ENCODE data around the gene TAF7L. TPM values are rescaled to one million over a fixed set of nuclear protein-coding genes. Genes with fewer than 3 reads are reported as not detected.
A peak's percentile ranks its signal among the peaks of the same experiment; 100 is the strongest.

The TAF7L gene
- total and polyA plus RNA-seq, 8 donors, result 0.13 to 2.0 TPM; not detected in 6

- TF ChIP-seq POLR2AphosphoS5 (IDR thresholded peaks at IDR 0.05), result no peak
- TF ChIP-seq EP300 (IDR thresholded peaks at IDR 0.05), result no peak
- H3K27me3 ChIP-seq, result peaks cover 0 to 5% (median 0%) of the 10 kb centered on the region in 3 donors
- DNase-seq, result no peak
- intact Hi-C loops (cut with DNase I; ENCODE audit: low total_unique reads), result no loop called here
- H3K4me3 ChIP-seq, result no peak overlapping the region
- no peak overlapping the region for H3K27ac ChIP-seq
- no peaks in the 10 kb centered on the region for H3K36me3 ChIP-seq
- H3K4me1 ChIP-seq, result no peaks in the 10 kb centered on the region
- 29 to 78% (median 56%) methylated on average over 2 of the region's 2 CpGs for WGBS, 5 donors
- no peaks in the 10 kb centered on the region for H3K9me3 ChIP-seq
These were observed 27.4 kb downstream of the TAF7L start for GRCh38 chrX:101263766-101264165.

DNA sequence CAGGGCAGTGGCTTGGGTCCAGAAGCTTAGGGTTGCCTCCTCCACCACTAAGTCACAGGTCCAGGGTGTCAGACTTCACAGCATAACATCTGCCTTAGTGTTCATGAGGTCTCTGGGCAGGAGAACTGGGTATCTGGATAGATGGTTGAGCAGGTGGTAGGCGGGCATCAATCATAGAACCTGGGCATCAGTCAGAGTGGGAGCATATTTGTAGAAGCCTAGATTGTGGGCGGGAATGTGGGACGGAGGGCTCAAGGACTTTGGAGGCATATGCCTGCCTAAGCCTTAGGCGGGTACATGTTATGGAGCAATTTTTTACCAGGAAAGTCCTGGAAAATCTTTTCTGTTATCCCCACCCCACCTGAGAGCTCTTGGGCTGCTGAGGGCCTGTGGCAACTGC is 28.5 kb downstream of the TAF7L start:
- Histone ChIP-seq H3K27me3 (peaks cover 0 to 5% (median 0%) of the 10 kb centered on the region in 3 donors), H3K4me3 (no peak overlapping the region), H3K9me3 (no peaks in the 10 kb centered on the region), H3K27ac (no peak overlapping the region), H3K4me1 (no peaks in the 10 kb centered on the region), H3K36me3 (no peaks in the 10 kb centered on the region)
- DNase-seq, result no peak
- TF ChIP-seq CTCF (IDR thresholded peaks at IDR 0.05), result no peak
- TF ChIP-seq POLR2AphosphoS5 (IDR thresholded peaks at IDR 0.05), result no peak
- no peak for TF ChIP-seq EP300 (IDR thresholded peaks at IDR 0.05)
- TF ChIP-seq POLR2A (IDR thresholded peaks at IDR 0.05), result no peak
- intact Hi-C loops (cut with DNase I; ENCODE audit: low total_unique reads), result no loop called here
- 70 to 92% (median 84%) methylated on average over 2 to 4 of the region's 4 CpGs for WGBS, 5 donors

- peaks cover 0 to 5% (median 0%) of the 10 kb centered on the region in 3 donors for H3K27me3 ChIP-seq
- WGBS, 5 donors, result 46 to 76% (median 63%) methylated on average over 4 of the region's 4 CpGs
These were observed 30.7 kb downstream of the TAF7L start for GRCh38 chrX:101260435-101260834.

DNA sequence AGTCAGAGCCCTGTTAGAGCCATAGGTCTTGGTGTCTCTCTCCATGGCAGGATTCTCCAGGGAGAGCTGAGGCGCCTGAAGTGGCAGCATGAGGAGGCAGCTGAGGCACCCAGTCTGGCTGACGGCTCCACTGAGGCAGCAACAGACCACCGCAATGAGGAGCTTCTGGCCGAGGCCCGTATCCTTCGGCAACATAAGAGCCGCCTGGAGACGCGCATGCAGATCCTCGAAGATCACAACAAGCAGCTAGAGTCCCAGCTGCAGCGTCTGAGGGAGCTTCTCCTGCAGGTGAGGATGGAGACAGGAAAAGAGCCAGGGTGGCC is 32.9 kb downstream of the TAF7L start:
- TF ChIP-seq CTCF (IDR thresholded peaks at IDR 0.05) (no peak), EP300 (IDR thresholded peaks at IDR 0.05) (no peak), POLR2AphosphoS5 (IDR thresholded peaks at IDR 0.05) (no peak)

More at GRCh38 chrX:101260435-101260834, 30.7 kb downstream of the TAF7L start:
- H3K4me1 ChIP-seq, result no peaks in the 10 kb centered on the region
- no peak overlapping the region for H3K27ac ChIP-seq
- H3K9me3 ChIP-seq, result no peaks in the 10 kb centered on the region
- TF ChIP-seq CTCF (IDR thresholded peaks at IDR 0.05) (no peak), POLR2A (IDR thresholded peaks at IDR 0.05) (no peak), POLR2AphosphoS5 (IDR thresholded peaks at IDR 0.05) (no peak), EP300 (IDR thresholded peaks at IDR 0.05) (no peak)
- no peaks in the 10 kb centered on the region for H3K36me3 ChIP-seq
- intact Hi-C loops (cut with DNase I; ENCODE audit: low total_unique reads), result no loop called here
- no peak overlapping the region for H3K4me3 ChIP-seq
- DNase-seq, result peak in 1 of 2 donors; percentile 25

GRCh38 chrX:101257448-101258258 is 33.5 kb downstream of the TAF7L start:
- no peak for DNase-seq
- H3K9me3 ChIP-seq, result no peaks in the 10 kb centered on the region
- no peak for TF ChIP-seq POLR2A (IDR thresholded peaks at IDR 0.05)
- TF ChIP-seq POLR2AphosphoS5 (IDR thresholded peaks at IDR 0.05), result no peak
- no peak for TF ChIP-seq CTCF (IDR thresholded peaks at IDR 0.05)
- no peak for TF ChIP-seq EP300 (IDR thresholded peaks at IDR 0.05)
- intact Hi-C loops (cut with DNase I; ENCODE audit: low total_unique reads), result no loop called here
- no peaks in the 10 kb centered on the region for H3K36me3 ChIP-seq
- no peak overlapping the region for H3K4me3 ChIP-seq
- 64 to 76% (median 65%) methylated on average over 4 of the region's 4 CpGs for WGBS, 5 donors
- no peaks in the 10 kb centered on the region for H3K4me1 ChIP-seq
- H3K27me3 ChIP-seq, result no peaks in the 10 kb centered on the region
- no peak overlapping the region for H3K27ac ChIP-seq

More for the DNA sequence above, 32.9 kb downstream of the TAF7L start:
- peaks cover 0 to 4% (median 0%) of the 10 kb centered on the region in 3 donors for H3K27me3 ChIP-seq
- H3K27ac ChIP-seq, result no peak overlapping the region
- no peak overlapping the region for H3K4me3 ChIP-seq
- no peaks in the 10 kb centered on the region for H3K36me3 ChIP-seq
- H3K4me1 ChIP-seq, result no peaks in the 10 kb centered on the region
- intact Hi-C loops (cut with DNase I; ENCODE audit: low total_unique reads), result no loop called here
- 85 to 97% (median 94%) methylated on average over 5 to 11 of the region's 11 CpGs for WGBS, 5 donors
- no peaks in the 10 kb centered on the region for H3K9me3 ChIP-seq
- DNase-seq, result no peak
